B cell (primary cell): ENCODE measurements around the gene HSPBAP1.

Experiments
- EZH2 ChIP-seq: IDR thresholded peaks from 2 replicates; pipeline ENCODE4 v1.6.1; 2012; ENCODE audit warnings: borderline replicate concordance, low read depth, mild to moderate bottlenecking, moderate library complexity, low read length; ENCODE audit not compliant: insufficient read depth, poor library complexity, severe bottlenecking
- TF ChIP-seq, protein P1 (sequence below): fragments of 200-600 bp; IDR thresholded peaks from one replicate; pipeline ENCODE4 v1.8.0; 2022; ENCODE audit warnings: antibody characterized with exemption, mild to moderate bottlenecking

DNA sequence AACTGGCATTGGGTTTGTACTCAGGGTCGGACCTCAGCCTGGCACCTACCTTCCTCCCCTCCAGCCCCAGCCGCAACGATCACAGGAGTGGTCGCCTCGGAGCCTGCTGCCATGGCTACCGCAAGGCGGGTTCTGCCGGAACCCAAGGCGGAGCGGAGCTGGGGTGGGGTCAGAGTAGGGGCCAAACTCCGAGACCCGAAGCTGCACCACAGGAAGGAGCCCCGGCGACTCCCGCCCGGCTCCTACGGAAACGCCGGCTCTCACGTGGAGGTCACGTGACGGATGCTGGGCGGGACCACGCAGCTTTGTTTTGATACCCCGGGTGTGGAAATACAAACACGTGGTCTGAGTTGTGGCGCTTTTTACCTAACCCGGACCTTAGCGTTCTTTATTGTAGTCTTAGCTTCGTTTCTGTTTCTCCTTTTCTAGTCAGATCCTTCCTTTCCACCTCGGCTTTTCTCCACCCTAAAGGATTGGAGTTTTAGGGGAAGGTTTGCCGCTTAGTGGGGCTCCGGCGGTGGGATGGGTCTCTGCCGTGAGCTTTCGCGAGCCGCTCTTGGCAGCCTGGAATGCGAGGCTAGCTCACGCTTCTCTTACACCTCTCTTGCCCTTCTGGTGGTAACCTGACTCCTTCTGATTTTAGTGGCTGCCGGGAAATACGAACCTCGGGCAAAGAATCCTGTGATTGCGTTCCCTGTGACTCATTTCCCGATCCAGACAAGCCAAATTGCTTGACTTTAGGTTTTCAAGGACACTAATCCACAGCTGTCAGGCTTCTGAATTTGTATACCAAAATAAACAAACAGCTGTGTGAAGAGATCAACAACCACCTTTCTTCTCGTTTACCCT lies at the start of gene HSPBAP1:
- TF ChIP-seq, protein P1, sequence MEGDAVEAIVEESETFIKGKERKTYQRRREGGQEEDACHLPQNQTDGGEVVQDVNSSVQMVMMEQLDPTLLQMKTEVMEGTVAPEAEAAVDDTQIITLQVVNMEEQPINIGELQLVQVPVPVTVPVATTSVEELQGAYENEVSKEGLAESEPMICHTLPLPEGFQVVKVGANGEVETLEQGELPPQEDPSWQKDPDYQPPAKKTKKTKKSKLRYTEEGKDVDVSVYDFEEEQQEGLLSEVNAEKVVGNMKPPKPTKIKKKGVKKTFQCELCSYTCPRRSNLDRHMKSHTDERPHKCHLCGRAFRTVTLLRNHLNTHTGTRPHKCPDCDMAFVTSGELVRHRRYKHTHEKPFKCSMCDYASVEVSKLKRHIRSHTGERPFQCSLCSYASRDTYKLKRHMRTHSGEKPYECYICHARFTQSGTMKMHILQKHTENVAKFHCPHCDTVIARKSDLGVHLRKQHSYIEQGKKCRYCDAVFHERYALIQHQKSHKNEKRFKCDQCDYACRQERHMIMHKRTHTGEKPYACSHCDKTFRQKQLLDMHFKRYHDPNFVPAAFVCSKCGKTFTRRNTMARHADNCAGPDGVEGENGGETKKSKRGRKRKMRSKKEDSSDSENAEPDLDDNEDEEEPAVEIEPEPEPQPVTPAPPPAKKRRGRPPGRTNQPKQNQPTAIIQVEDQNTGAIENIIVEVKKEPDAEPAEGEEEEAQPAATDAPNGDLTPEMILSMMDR: no peak
- no peak for TF ChIP-seq EZH2
